HFFc6 (cell line): Measurements from ENCODE around the gene DHH. TPM values are rescaled to one million over a fixed set of nuclear protein-coding genes. Genes with fewer than 3 reads are reported as not detected.

Experiments
- DNase-seq: peaks from one replicate; pipeline ENCODE4 v3.0.0-alpha.2; 2018
- H3K27ac Mint-ChIP-seq: 2 replicates; pipeline ENCODE4 v1.8.0; 2020; ENCODE audit warnings: mild to moderate bottlenecking, mixed read lengths
- H3K27me3 Mint-ChIP-seq: 2 replicates; pipeline ENCODE4 v1.8.0; 2021; ENCODE audit warnings: mild to moderate bottlenecking, moderate library complexity, mixed read lengths; ENCODE audit not compliant: insufficient read depth
- H3K36me3 Mint-ChIP-seq: 2 replicates; pipeline ENCODE4 v1.8.0; 2021; ENCODE audit warnings: low read depth, mixed read lengths
- H3K4me1 Mint-ChIP-seq: 2 replicates; pipeline ENCODE4 v1.8.0; 2020; ENCODE audit warnings: low read depth, mixed read lengths
- H3K4me3 Mint-ChIP-seq: 2 replicates; pipeline ENCODE4 v1.8.0; 2020; ENCODE audit warnings: mild to moderate bottlenecking, moderate library complexity, mixed read lengths
- H3K9me3 Mint-ChIP-seq: 2 replicates; pipeline ENCODE4 v1.8.0; 2020; ENCODE audit warnings: mild to moderate bottlenecking, mixed read lengths
- CTCF ChIP-seq: fragments of 200-600 bp; sonication (generic); IDR thresholded peaks from 2 replicates; pipeline ENCODE4 v1.5.0; 2021; ENCODE audit warnings: antibody characterized with exemption, mild to moderate bottlenecking
- total RNA-seq, 6 experiments: library from RNA; stranded (reverse); fragmentation: NEBNext Ultra II Directional; extraction: Animal tissue kit (Norgen Biotek cat#: 25700); gene quantifications; 2 replicates in 1 of 6; 3 replicates in 5 of 6; pipeline ENCODE4 v1.2.3, GENCODE V29; 2021

The DHH gene
- total RNA-seq, 6 experiments from 2014 or later: 0.07 TPM; not detected in 5

GRCh38 chr12:49050507-49051372, 43.9 kb downstream of the DHH start:
- H3K27ac Mint-ChIP-seq: peak overlapping the region; percentile 80
- TF ChIP-seq CTCF: no peak
- no peaks in the 10 kb centered on the region for H3K9me3 Mint-ChIP-seq
- H3K4me3 Mint-ChIP-seq: no peak overlapping the region
- no peaks in the 10 kb centered on the region for H3K27me3 Mint-ChIP-seq
- peaks cover 33% of the 10 kb centered on the region for H3K4me1 Mint-ChIP-seq
- peaks cover 52% of the 10 kb centered on the region for H3K36me3 Mint-ChIP-seq
- no peak for DNase-seq

GRCh38 chr12:49049566-49050224, 44.9 kb downstream of the DHH start:
- Mint-ChIP-seq H3K4me3 (peak overlapping the region; percentile 52; the same call in 1 of the 2 replicates), H3K9me3 (no peaks in the 10 kb centered on the region), H3K27ac (peak overlapping the region; percentile 80), H3K27me3 (no peaks in the 10 kb centered on the region), H3K36me3 (peaks cover 50% of the 10 kb centered on the region), H3K4me1 (peaks cover 23% of the 10 kb centered on the region)
- peak; percentile 47 for DNase-seq
- no peak for TF ChIP-seq CTCF

- TF ChIP-seq CTCF: no peak
- no peak overlapping the region for H3K4me3 Mint-ChIP-seq
- H3K4me1 Mint-ChIP-seq: peaks cover 20% of the 10 kb centered on the region
- no peak for DNase-seq
- H3K36me3 Mint-ChIP-seq: peaks cover 49% of the 10 kb centered on the region
- peak overlapping the region; percentile 42; the same call in 1 of the 2 replicates for H3K27ac Mint-ChIP-seq
- no peaks in the 10 kb centered on the region for H3K9me3 Mint-ChIP-seq
- no peaks in the 10 kb centered on the region for H3K27me3 Mint-ChIP-seq
Measured at GRCh38 chr12:49048953-49049352, 45.6 kb downstream of the DHH start.

- DNase-seq: no peak
- Mint-ChIP-seq H3K9me3 (no peaks in the 10 kb centered on the region), H3K36me3 (peaks cover 49% of the 10 kb centered on the region), H3K27me3 (no peaks in the 10 kb centered on the region; the same call in none of the 2 replicates), H3K27ac (no peak overlapping the region), H3K4me1 (peaks cover 20% of the 10 kb centered on the region), H3K4me3 (no peak overlapping the region)
- no peak for TF ChIP-seq CTCF
Measured at GRCh38 chr12:49046129-49046895, 48.3 kb downstream of the DHH start.

GRCh38 chr12:49044660-49045059, 49.9 kb downstream of the DHH start:
- peaks cover 9% of the 10 kb centered on the region for H3K4me1 Mint-ChIP-seq

More at GRCh38 chr12:49044660-49045059, 49.9 kb downstream of the DHH start:
- Mint-ChIP-seq H3K4me3 (no peak overlapping the region), H3K27ac (no peak overlapping the region), H3K27me3 (peaks cover 2% of the 10 kb centered on the region), H3K36me3 (peaks cover 38% of the 10 kb centered on the region), H3K9me3 (no peaks in the 10 kb centered on the region)
- no peak for DNase-seq
- no peak for TF ChIP-seq CTCF
